ENCODE results near the gene CAMKV.

CAMKV gene

DNA sequence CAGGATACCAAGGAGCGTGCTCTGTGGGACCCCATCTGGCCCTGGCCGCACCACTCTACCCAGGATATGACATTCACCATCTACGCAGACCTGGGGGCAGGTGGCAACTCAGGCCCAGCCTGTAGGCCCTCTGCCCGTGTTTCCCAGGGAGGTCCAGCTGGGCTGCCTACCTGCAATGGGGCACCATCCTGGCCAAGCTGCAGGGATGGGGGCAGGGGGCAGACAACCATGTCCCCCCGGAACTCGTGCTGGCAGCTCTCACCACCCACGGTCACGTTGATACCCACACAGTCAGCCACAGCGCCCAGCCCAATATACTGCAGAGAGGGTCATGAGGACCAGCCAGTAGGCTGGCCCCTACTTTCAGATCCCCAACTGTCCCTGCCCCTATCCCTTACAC is 26.1 kb upstream of the CAMKV start:
- no peak for DNase-seq (ENCODE audit: low spot score)

DNA sequence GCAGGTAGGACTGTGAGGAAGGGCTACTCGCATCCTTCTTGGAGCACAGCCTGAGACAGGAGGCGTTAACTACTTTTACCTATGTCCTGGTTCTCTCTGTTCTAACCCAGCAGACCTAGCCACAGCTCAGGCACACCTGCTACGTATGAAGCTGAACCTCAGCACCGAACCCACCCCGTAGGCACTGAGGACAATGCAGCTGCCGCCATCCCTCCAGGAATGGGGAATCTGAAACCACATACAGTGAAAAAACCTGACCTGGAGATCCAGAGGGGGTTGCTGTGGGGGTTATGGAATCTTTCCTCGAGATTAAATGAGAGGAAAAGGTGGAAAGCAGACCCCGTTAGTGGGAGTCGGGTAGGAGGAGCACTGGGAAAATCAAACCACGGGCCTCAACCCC is 19.6 kb upstream of the CAMKV start:
- DNase-seq (ENCODE audit: low spot score): no peak

DNA sequence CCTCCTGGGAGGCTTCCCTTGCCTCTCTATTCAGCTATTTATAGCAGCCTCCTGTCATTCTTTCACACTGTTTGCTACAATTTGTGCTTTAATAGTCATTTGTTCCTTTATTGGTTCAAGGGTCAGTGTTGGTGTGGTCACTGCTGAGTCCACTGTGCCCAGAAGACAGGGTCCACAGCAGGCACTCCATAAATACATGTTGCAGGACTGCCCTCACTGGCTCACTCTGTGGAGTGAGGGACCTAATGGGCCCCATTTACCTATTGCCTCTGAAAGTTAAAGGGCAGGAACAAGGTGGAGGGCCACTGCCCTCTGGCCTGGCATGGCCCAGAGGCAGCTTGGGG is 17.2 kb upstream of the CAMKV start:
- DNase-seq (ENCODE audit: low spot score): no peak

DNA sequence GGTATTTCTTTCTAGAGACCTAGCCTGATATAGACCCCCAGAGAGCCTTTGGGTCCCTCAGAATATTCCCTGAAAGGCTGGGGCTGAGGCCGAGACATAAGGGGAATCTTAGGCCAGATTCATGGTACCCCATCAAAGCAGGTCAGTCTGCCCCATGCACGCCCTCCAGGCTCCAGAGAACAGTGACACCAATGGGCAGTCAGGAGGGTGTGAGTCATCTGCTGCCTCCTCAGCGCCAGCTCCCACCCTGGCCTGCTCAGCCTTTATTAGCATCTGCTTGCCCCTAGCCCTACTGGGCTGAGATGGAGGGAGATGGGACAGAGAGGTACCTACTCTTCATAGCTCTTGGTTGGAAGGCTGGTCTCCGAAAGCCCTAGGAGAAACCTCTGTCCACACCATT is 14.3 kb upstream of the CAMKV start:
- no peak for DNase-seq (ENCODE audit: low spot score)

DNA sequence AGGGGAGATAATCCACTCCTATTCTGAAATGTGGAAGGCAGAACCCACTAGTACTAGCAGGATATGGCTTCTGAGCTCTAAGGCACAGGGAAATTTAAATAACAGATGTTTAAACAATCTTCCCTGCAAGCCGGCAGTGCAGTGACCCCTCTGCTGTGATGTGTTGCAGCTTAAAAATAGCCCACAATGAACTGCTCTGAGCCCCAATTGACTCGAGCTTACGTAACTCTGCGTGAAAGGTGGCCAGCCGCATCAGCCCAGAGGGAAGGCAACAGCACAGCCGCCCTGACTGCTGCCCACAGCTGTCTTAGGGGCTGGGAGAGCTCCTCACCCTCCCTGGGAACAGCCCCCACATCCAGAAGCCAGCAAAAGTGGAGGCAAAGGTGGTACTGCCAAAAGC is 12.5 kb upstream of the CAMKV start:
- DNase-seq (ENCODE audit: low spot score): no peak

DNA sequence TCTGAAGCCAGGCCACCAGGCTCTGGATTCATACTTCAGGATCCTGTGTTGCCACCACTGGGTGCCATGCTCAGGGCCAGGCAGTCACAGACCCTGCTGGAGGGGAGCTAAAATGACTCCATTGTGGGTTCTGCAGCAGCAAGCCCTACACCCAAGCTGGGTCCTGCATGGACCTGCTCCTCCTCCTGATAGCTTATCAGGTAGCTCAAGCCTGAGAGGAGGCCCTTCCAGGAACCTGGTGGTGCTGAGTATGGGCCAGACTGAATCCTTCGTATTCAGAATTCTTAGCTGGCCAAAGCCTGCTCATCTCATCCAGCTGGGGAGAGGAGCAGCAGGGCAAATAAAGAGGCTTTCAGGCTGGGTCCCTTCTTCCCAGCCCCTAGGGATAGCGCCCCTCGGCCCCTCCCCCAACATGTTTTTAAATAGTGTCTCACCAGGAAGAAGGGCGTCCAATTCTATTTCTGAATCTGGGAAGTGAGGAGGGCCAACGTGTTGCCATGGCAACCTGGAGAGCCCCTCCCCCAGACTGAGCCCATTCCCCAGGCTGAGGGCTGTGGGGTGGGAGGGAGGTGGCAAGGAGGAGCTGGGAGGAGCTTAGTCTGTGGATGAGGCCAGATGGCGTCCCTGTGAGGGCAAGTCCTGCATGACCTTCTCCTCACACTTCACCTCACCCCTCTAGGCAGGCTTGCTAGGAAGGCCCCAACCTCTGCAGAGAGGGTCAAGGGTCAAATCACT is 11.0 kb upstream of the CAMKV start:
- DNase-seq (ENCODE audit: low spot score): no peak

DNA sequence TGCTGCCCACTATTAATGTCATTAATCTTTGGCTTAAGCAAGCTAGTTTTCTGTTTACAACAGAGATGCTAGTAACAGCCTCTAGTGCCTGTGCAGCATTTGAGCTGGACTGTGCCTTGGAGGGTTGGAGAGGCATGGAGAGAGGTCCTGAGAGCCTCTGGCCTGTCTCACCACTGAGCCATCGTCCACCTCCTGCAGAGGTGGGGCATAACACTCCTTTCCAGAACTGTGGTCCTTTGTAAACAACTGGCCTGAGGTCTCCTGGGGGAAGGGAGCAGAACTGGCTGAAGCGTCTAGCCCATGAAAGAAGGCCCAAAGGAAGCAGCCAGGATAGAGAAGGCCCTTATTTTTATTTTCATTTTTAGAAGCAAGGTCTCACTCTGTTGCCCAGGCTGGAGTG is 10.0 kb upstream of the CAMKV start:
- DNase-seq (ENCODE audit: low spot score): no peak

DNA sequence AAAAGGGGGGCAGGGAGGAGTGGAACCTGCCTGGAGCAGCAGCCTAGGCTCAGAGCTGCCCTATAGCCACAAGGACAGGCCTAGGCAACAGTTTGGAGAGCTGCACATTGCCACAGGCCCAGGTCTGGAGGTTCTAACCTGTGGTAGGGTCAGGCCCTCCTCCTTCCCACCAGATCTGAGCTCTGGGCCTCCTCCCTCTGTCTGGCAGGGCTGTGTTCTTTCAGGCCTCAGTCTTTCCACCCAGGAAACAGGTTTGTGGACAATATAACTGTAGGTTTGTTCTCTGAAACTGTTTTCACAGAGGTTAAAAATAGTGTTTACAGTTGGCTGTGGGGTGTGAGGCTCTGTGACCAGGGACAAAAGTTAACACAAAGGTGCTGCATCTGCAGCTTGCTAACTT is 9.0 kb upstream of the CAMKV start:
- no peak for DNase-seq (ENCODE audit: low spot score)

DNA sequence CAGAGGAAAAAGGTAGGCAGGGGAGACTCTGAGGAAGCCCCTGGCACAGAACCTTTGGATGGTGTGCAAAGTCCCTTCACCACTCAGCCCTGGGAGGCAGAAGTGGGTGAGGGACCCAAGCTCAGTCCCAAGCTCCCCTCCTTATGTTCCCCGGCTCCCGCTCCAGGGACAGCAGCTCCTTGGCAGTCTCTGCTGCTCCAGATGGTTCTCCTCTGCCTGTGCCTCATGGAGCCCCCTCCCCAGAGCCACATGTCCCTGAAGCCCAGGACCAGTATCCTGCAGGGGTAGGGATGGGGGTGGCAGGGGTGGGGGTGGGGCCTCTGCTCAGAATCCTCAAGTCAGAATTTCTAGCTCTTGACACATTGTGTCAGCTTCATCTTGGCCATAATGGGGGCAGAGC is 8.0 kb upstream of the CAMKV start:
- no peak for DNase-seq (ENCODE audit: low spot score)

DNA sequence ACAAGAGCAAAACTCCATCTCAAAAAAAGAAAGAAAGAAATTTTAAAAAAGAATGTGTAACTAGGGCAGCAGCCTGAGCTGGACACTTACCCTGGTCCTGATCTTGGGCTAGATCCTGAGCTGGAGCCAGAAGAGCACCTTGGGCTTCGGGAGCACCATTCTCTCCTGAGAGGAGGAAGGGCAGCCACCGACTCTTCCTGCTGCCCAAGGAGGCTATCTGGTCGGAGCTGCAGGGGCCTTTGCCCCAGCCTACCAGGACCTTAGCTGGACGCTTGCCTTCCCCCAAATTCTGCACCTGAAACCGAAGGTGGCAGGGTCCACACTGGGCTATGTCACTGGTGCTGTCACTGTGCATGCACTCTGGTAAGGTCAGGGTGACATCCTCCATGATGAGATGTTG is 6.9 kb upstream of the CAMKV start:
- no peak for DNase-seq (ENCODE audit: low spot score)

DNA sequence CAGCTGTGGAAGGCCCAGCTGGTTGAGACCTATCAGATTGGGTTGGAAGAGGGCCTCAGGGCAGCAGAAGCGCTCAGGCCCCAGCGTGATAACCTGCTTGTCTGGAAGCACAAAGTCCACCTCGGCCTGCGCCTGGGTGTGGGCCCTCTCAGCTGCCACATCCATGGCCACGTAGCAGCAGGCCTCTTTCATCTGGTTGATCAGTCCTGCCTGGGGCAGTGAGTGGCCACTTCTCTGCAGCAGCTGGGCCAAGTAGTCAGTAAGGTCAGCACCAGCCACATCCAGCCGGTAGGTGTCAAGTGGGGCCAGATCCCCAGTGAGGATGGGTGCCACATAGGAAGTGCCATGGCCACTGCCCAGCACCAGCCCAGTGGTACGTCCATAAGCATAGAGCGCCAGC is 3.9 kb upstream of the CAMKV start:
- no peak for DNase-seq (ENCODE audit: low spot score)

DNA sequence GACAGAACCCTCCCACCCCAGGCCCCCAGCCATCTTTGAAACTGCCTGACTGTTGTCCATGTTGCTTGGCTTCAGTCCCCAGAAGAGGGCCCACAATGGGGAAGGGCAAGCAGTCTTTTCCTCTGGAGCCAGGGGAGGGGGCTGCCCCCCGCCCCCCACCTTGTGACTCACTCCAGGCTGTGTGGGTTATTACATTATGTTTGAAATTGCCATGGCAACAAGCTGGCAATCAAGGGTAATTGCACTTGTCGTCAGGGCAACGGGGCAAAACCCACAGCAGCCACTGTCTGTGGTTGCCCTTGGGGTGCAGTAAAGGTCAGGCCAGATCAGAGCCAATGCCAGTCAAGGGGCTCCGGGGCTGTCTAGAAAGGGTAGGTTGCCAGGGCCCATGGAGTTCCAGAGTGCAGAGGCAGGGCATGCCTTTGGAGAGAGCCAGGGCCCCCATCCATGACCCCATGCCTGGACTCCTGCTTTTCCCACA is 3.1 kb upstream of the CAMKV start:
- DNase-seq (ENCODE audit: low spot score): no peak

DNA sequence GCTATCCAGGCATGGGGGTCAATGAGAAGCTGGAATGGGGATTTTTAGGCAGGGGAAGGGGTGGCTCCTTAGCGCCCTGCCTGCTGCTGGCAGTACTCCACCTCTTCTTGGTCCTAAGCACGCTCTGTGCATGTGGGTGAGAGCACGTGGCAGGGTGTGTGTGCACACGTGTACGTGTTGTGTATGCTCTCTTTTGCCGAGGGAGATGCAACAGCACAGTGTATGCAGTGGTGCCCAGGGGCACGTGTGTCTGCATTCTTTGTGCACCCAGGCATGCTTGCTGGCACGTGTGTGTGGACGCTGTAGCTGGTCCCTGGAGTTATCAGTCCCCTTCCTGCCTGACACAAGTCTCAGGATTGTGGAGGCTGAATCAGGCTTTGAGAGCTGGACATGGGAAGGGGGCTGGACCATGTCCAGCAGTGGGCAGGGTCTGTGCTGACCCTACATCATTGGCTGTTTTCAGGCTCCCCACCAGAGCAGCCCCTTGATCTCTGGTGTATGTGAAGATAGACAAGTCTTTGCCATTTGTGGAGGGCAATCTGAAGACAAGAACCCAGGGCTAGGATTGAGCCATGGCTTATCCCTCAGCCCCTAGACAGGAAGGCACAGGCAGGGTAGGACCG is 1.9 kb upstream of the CAMKV start:
- DNase-seq (ENCODE audit: low spot score): no peak

DNA sequence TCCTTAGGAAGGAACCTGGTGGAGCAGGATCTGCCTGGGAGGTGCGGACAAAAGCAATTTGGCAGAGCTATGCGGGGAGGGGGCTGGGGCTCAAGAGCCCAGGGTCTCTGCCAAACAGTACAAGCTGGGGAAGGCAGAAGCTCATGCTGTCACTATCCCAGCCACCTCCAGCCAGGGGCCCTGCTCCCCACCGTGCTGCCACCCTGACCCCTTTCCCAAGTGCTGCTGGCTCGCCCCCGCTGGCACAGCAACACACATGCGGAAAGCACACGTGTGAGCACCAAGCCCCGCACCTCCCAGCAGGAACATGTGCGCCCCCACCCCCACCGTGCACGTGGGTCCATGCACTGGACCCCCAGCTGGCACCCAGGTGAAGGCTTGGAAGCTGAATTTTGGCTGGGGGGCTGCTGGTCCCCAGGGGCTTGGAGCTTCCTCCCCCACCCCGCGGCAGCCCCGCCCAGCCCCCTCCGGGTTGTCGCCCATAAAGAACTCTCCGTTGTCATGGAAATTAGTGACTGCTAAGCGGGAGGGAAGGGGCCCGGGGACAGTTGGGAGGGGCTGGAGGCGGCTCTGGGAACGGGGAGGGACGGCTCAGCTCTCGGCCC is 742 bp downstream of the CAMKV start:
- DNase-seq (ENCODE audit: low spot score): no peak

DNA sequence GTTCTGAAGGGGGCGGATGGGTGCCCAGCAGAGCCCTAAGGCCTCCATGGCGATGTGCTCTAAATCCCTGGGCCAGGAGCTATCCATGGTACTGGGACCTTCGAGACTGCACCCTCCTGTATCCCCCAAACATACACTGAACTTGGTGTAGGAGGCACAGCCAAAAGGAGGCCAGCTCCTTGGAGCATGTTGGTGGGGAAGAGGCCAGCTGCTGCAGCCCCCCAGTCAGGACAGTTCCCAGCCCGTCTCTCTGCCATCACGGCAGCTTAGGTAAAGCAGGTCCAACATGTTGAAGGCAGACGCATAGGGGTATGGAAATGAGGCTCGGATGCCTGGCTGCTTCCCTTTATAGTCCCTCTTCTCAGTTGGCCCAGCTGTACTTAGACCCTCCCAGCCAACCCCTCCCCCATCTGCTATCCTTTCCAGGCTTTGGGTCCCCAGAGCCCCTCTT is 1.8 kb downstream of the CAMKV start:
- peak; percentile 11 for DNase-seq (ENCODE audit: low spot score)

DNA sequence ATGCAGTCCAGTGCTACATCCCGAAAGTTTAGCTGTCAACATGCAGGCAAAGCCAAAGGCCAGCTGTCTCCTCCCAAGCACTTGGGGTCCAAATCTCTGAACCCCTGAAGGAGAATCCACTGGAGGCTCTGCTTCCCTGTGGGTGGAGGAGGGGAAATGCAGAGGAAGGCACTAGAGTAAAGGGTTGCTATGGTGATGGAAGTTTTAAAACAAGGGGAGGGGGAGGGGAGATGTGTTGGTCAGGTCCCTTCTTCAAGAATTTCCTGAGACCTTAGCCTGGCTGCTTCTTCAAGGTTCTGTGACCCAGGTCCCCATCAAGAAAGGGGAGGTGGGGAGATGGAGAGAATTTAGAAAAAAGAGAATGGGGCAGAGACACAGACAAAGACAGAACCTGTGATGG is 2.3 kb downstream of the CAMKV start:
- DNase-seq (ENCODE audit: low spot score): no peak

DNA sequence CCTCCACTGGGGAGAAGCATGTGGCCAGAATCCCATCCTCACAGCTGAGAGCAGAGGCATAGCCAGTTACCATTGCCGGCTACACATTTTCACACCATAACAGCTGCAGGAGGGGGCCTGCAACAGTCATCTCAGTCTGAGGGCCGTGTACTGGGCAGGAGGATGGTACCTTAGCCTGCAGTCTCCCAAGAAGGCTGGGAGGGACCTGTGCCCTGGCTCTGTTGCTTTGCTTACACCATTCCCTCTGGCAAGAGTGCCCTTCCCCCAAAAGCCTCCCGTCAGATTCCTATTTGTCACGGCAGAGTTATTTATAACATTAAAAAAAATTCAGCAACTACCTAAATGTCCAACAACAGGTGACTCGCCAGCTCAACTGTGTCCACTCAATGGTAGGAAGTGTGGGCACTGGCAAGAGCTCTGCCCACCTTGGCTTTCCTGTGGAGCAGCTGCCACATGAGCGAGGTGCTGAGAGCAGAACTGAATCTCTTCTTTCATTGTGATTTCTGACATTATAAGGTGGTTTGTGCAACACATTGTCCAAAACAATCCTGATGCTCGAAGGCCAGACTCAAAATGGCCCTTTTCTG is 4.4 kb downstream of the CAMKV start:
- no peak for DNase-seq (ENCODE audit: low spot score)

DNA sequence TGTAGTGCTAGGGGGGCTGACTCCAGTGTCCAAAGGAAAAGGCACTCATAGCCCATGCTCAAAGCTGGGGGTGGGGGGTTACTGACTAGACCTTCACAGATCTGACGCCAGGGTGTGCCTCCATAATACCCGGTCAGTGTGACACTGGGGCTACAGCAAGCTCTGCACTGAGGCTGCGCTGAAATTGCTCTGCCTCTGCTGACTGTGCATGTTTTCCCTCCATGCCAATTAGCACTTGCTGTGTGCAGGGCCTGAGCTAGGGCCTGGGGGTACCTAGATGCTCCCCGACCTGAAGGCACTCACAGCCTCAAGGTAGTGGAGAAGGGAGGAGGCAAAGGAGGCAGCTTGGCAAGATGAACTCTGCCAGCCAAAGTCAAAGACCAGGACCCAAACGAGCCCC is 5.2 kb downstream of the CAMKV start:
- no peak for DNase-seq (ENCODE audit: low spot score)

DNA sequence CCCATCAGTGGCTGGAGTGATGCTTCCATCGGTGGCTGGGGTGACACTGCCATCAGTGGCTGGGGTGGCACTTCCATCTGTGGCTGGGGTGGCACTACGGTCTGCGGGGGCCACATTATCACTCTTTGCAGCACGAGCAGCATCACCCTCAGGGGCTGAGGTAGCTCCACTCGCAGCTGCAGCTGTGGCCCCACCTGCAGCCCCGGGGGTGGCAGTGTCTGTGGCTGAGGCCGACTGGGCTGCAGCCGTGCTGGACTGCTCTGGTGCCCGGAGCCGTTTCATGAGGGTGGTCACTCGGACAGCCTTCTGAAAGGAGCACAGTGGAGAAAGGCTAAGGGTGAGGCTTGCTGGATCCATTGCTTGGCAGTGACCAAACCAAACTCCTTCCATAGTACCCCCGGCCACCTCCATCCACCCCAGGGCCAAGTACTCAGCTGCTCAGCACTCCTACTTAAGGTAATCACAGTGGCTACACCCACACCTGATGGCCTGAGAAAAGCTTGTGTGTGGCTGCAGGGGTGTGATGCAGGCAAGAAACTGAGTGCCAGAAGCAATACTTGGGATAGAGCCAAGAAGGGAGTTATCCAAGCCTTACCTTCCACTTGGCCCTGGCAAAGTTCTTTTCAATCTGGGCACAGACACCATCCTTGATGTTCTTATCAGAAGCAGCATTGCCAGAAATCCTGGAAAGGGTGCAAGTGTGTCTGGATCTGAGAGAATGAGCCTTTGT is 10.0 kb downstream of the CAMKV start:
- no peak for DNase-seq (ENCODE audit: low spot score)

DNA sequence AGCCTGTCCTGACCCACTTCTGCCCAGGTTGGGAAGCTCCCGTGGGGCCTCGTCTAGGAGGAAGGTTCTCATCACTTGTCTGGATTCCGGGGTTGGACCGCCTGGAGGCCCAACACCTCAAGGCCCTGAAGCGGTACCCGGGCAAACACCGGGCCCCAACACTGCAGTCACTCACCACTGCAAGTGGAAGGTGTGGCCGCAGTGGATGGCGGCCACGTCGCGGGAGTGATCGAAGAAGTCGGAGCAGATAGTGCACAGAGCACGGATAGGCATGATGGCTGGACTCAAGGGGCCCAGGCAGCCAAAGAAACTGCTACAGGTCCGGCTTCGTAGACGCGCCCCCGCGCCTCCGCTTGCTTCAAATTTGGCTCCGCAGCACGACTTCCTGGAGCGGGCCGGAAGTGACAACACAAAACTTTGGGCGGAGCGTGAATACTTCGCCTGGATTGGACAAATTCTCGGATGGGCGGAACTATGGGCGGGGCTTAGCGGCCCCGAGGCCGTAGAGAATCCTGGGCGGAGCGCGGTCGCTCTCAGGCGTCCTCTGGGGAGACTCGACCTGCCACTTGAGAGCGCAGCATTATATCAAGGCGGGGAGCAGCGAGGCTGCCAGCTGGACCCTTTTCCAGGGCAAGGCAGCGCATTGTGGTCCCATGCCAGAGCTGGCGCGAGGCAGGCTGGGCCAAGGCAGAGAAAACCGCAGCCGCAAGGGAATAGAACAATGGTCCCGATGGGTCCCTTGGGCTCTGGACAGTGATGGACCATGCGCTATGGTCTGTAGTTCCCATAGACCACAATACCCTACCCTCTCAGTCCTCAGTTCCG is 13.3 kb downstream of the CAMKV start, which contains the start of gene TRAIP:
Gene TRAIP (minus strand): TSS at position 384 of the 825 bp plus-strand sequence. CDS start 111 bp downstream, at position 273.
- peak; percentile 88 for DNase-seq (ENCODE audit: low spot score)

DNA sequence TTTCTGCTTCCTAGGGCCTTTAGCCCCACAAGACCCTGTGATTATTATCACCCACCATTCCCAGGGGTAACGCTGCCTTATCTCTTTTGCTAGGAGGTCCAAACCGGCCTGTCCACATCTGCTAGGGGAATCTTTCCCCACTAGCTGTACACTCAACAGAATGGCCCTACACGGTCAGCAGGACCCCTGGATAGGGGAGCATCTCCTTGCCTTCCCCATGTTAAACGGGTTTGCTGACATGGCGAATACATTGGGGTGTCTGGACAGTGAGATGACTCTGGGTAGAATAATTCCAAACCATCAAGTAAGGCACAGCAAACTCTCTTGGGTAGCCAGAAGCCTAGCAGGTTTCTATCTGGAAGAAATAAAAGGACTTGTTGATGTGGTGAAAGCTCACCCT is 14.0 kb downstream of the CAMKV start:
- DNase-seq (ENCODE audit: low spot score): no peak

DNA sequence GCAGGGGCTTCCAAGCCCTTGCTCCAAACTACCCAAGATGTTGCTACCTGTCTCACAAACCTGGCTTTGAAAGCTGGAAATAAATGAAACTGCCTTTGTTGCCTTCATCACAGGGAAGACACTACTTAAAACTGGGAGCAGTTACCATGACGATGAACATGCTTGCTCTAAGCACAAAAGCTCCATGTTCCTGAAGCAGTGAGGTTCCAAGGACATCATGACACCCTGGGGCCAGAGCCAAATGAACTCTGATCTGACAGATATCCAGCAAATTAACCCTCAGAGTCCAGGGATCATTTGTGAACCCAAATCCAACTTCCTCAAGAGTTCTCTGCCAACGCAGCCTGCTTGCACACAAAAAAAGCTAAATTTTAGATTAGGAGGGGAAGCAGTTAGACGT is 24.0 kb downstream of the CAMKV start:
- DNase-seq (ENCODE audit: low spot score): no peak
